Peyer's patch (tissue), 4 donors: ENCODE results near the gene NOP14. TPM values are rescaled to one million over a fixed set of nuclear protein-coding genes. Genes with fewer than 3 reads are reported as not detected.
"Not testable (repeated sequence)": the region's sequence is repeated elsewhere in the genome, so short reads cannot be mapped to it uniquely, and the experiment has no call there.

Experiments
- DNase-seq, 3 donors: peaks; one replicate each; pipeline ENCODE4 v3.0.0-alpha.2; 2017 to 2019
- H3K27ac ChIP-seq, 4 donors: fragments of 200-600 bp; sonication (generic); one replicate each; pipeline ENCODE4 v1.5.1; 2016 to 2019
- H3K27me3 ChIP-seq, 2 donors: fragments of 200-600 bp; sonication (generic); one replicate each; pipeline ENCODE4 v1.5.1; 2019
- H3K36me3 ChIP-seq, 3 donors: fragments of 200-600 bp; sonication (generic); one replicate each; pipeline ENCODE4 v1.5.1; 2016 to 2019
- H3K4me1 ChIP-seq, 4 donors: fragments of 200-600 bp; sonication (generic); one replicate each; pipeline ENCODE4 v1.5.1; 2016 to 2019
- H3K4me3 ChIP-seq, 4 donors: fragments of 200-600 bp; sonication (generic); 1 replicate in 3 of 4; 2 replicates in 1 of 4; pipeline ENCODE4 v1.5.1; 2016 to 2019; ENCODE audit warnings: mild to moderate bottlenecking in 1 of 4
- H3K9me3 ChIP-seq, 4 donors: fragments of 200-600 bp; sonication (generic); one replicate each; pipeline ENCODE4 v1.5.1; 2016 to 2019; ENCODE audit warnings: mild to moderate bottlenecking in 1 of 4
- CTCF ChIP-seq, 6 experiments: fragments of 450-650 bp in 4 of 6; fragments of 200-600 bp in 2 of 6; sonication (generic) in 1 of 6; IDR thresholded peaks; one replicate each; pipeline ENCODE4 v1.5.1; 2017 to 2019; ENCODE audit warnings: antibody characterized with exemption in 6 of 6, mild to moderate bottlenecking in 3 of 6, moderate library complexity in 1 of 6
- POLR2A ChIP-seq, 2 donors: fragments of 450-650 bp; IDR thresholded peaks; one replicate each; pipeline ENCODE4 v1.5.1; 2017; ENCODE audit warnings: antibody characterized with exemption in 2 of 2, mild to moderate bottlenecking in 2 of 2, moderate library complexity in 2 of 2
- total RNA-seq, 4 donors: library from RNA; depleted of rRNA; stranded (reverse); fragments of >200 nt; gene quantifications; one replicate each; pipeline ENCODE4 v1.1.0, GENCODE V29; 2016

The NOP14 gene
- total RNA-seq, 4 donors from 2014 or later = 13.0 to 76.7 (median 18.6) TPM

GRCh38 chr4:2938906-2939305 is 24.3 kb downstream of the NOP14 start:
- peaks cover 0 to 30% (median 8%) of the 10 kb centered on the region in 4 donors for H3K4me1 ChIP-seq
- peak in 2 of 3 donors; percentile 30 to 32 for DNase-seq
- no peak overlapping the region for H3K27ac ChIP-seq
- H3K27me3 ChIP-seq = no peaks in the 10 kb centered on the region
- no peaks in the 10 kb centered on the region for H3K9me3 ChIP-seq
- TF ChIP-seq POLR2A (IDR thresholded peaks at IDR 0.05) = no peak
- TF ChIP-seq CTCF (IDR thresholded peaks at IDR 0.05) = no peak
- H3K4me3 ChIP-seq = no peak overlapping the region
- H3K36me3 ChIP-seq = peaks cover 0 to 64% (median 0%) of the 10 kb centered on the region in 3 donors

GRCh38 chr4:2938411-2938810 is 24.8 kb downstream of the NOP14 start:
- Histone ChIP-seq H3K4me1 (peaks cover 0 to 35% (median 12%) of the 10 kb centered on the region in 4 donors), H3K36me3 (peaks cover 0 to 59% (median 0%) of the 10 kb centered on the region in 3 donors)
- H3K9me3 ChIP-seq, H3K27me3 ChIP-seq, H3K27ac ChIP-seq, H3K4me3 ChIP-seq: not testable (repeated sequence)
- DNase-seq = peak in 1 of 3 donors; percentile 22

- no peak overlapping the region for H3K27ac ChIP-seq
- H3K36me3 ChIP-seq = peaks cover 0 to 54% (median 0%) of the 10 kb centered on the region in 3 donors
- peak in 2 of 3 donors; percentile 24 to 35 for DNase-seq
- TF ChIP-seq POLR2A (IDR thresholded peaks at IDR 0.05) (no peak), CTCF (IDR thresholded peaks at IDR 0.05) (no peak)
- no peaks in the 10 kb centered on the region for H3K27me3 ChIP-seq
- peaks cover 0 to 34% (median 16%) of the 10 kb centered on the region in 4 donors for H3K4me1 ChIP-seq
- H3K4me3 ChIP-seq = no peak overlapping the region
- H3K9me3 ChIP-seq = no peaks in the 10 kb centered on the region
Observed at GRCh38 chr4:2937986-2938385, 25.2 kb downstream of the NOP14 start.

GRCh38 chr4:2937146-2937857 is 25.9 kb downstream of the NOP14 start:
- Histone ChIP-seq H3K4me1 (peaks cover 0 to 33% (median 22%) of the 10 kb centered on the region in 4 donors), H3K27ac (peak overlapping the region in 1 of 4 donors; percentile 89), H3K27me3 (no peaks in the 10 kb centered on the region), H3K36me3 (peaks cover 0 to 48% (median 0%) of the 10 kb centered on the region in 3 donors), H3K4me3 (no peak overlapping the region), H3K9me3 (no peaks in the 10 kb centered on the region)
- DNase-seq = peak in 2 of 3 donors; percentile 47 to 51
- no peak for TF ChIP-seq POLR2A (IDR thresholded peaks at IDR 0.05)
- no peak for TF ChIP-seq CTCF (IDR thresholded peaks at IDR 0.05)

GRCh38 chr4:2936773-2937145 is 26.4 kb downstream of the NOP14 start:
- DNase-seq = peak in 2 of 3 donors; percentile 45 to 48
- Histone ChIP-seq H3K27me3 (no peaks in the 10 kb centered on the region), H3K27ac (peak overlapping the region in 1 of 4 donors; percentile 89), H3K36me3 (peaks cover 0 to 43% (median 0%) of the 10 kb centered on the region in 3 donors), H3K9me3 (no peaks in the 10 kb centered on the region), H3K4me1 (peaks cover 0 to 37% (median 27%) of the 10 kb centered on the region in 4 donors), H3K4me3 (no peak overlapping the region)
- no peak for TF ChIP-seq POLR2A (IDR thresholded peaks at IDR 0.05)
- TF ChIP-seq CTCF (IDR thresholded peaks at IDR 0.05) = no peak
